ENCODE data around the gene LRRC43.
A peak's percentile ranks its signal among the peaks of the same experiment; 100 is the strongest.
"Not testable (repeated sequence)": the region's sequence is repeated elsewhere in the genome, so short reads cannot be mapped to it uniquely, and the experiment has no call there.

LRRC43 gene

DNA sequence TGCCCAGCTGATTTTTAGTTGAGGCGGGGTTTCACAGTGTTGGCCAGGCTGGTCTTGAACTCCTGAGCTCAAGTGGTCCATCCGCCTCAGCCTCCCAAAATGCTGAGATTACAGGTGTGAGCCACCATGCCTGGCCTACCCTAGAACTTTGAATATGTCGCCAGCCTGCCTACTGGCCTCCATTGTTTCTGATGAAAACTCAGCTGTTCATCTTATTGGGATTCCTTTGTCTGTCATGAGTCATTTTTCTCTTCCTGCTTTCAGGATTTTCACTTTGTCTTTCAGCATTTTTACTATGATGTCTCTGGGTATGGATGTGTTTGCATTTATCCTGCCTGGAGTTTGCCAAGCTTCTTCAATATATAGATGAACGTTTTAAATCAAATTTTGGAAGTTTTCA lies 12.5 kb downstream of the LRRC43 start:
- no peak for DNase-seq

- no peak for DNase-seq
Measured at GRCh38 chr12:122197612-122197966, 14.7 kb downstream of the LRRC43 start.

DNA sequence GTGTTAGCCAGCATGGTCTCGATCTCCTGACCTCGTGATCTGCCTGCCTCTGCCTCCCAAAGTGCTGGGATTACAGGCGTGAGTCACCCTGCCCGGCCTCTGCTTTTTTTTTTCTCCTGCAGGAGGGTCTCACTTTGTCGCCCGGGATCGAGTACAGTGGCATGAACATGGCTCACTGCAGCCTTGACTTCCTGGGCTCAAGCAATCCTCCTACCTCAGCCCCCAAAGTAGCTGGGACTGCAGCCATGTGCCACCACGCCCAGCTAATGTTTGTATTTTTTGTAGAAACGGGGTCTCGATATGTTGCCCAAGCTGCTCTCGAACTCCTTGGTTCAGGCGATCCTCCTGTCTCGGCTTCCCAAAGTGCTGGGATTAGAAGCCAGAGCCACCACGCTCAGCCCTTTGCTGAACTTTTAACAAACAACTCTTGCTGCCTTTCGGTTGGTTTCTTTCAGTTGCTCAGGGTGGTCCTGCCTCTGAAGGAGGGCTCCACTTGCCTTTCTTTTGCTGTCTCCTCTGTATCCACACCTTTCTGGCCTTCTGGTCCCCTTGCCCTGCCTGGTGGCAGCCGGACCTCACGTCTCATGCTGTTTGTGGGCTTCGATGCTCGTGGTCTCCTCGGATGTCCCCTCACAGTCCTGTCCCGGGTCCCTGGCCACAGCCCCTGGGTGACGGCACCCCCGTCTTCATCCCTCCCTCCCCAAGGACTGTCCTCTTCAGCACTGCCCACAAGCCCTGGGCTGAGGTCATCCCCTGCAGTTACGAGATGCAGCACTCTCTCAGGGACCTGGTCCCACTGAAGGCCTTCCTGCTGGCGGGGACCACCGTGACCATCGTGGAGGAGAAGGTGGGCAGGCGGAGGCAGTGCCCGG lies 16.8 kb downstream of the LRRC43 start:
- no peak for DNase-seq

GRCh38 chr12:122200541-122201175 lies 17.7 kb downstream of the LRRC43 start:
- DNase-seq, result no peak

DNA sequence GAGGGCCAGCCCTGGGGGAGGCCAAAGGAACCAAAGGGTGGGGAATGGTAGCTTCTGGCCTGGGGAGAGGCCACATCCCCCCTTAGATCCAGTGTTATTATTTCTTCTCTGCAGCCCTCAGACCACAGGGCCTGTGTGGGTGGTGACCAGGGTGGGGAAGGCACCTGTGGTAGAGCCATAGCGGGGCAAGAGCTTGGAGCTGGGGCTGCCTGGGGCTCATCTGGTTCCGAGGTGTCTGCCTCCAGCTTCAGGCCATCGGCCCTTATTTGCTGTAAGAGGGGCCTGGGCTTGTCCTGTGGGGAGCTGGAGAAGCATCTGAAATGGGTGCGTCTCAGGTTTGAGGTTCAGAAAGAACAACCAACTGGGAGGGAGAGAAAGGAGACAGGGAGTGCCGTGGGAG lies 18.5 kb downstream of the LRRC43 start:
- DNase-seq, result no peak

DNA sequence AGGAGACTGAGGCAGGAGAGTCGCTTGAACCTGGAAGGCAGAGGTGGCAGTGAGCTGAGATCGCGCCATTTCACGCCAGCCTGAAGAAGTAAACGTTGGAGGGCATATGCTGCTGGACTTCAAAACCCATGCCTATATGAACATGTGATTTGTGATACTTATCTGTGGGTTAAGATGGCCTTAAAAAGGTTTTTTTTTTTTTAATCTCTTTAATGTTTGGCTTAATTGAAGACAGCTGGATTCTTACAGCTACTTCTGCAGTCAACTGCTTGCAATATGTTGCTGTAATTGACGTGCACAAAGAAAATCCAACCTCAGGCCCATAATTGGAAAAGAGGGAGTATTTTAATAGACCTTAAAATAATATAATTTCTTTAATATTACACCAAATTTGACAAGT lies 19.1 kb downstream of the LRRC43 start:
- DNase-seq, result no peak

GRCh38 chr12:122202811-122203210 lies 19.9 kb downstream of the LRRC43 start:
- DNase-seq, result not testable (repeated sequence)

GRCh38 chr12:122203301-122204166 lies 20.6 kb downstream of the LRRC43 start, which contains the start of gene B3GNT4:
TSS of gene B3GNT4 (plus strand) at chr12:122203709. CDS start at chr12:122204619, 910 bp downstream.
- DNase-seq, result peak; percentile 83

- peak; percentile 69 for DNase-seq
Measured at GRCh38 chr12:122204167-122205052, 21.5 kb downstream of the LRRC43 start.

DNA sequence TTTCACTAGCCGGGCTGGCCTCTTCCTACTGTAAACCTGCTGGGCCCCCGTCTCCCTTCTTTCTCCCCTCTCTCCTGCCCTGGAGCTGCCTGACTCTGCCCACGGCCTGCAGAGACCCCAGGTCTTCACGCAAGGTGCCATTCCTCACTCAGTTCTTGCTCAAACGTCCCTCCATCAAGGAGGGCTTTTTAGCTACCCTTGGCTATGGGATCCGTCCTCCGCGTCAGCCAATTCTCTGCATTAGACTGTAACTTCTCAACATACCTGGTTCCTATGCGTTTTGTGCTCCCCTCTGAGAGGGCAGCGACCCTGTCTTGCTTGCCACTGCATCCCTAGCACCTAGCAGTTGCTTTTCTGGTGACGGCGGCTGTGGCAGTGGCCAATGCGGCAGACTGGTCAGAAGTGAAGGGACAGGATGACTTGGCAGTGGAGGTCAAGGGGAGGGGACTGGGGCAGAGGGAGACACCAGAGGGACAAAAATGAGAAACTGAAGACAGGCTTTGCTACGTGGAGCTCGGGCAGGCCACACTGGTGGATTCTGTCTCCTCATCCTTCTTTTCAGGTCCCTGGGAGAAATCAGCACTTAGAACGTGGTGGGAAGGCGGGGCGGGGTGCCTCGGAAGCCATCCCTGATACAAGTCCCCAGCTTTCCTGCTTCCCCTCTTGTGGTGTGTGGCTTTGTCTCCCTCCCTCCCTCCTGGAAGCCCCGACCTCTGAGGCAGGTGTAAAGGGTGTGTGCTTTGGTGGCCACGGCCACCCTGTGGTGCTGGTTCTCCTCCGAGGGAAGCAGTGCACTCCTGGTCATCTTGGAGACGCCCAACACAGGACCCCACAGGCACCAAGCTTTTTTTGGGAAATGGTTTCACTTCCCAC lies 22.4 kb downstream of the LRRC43 start:
- no peak for DNase-seq

DNA sequence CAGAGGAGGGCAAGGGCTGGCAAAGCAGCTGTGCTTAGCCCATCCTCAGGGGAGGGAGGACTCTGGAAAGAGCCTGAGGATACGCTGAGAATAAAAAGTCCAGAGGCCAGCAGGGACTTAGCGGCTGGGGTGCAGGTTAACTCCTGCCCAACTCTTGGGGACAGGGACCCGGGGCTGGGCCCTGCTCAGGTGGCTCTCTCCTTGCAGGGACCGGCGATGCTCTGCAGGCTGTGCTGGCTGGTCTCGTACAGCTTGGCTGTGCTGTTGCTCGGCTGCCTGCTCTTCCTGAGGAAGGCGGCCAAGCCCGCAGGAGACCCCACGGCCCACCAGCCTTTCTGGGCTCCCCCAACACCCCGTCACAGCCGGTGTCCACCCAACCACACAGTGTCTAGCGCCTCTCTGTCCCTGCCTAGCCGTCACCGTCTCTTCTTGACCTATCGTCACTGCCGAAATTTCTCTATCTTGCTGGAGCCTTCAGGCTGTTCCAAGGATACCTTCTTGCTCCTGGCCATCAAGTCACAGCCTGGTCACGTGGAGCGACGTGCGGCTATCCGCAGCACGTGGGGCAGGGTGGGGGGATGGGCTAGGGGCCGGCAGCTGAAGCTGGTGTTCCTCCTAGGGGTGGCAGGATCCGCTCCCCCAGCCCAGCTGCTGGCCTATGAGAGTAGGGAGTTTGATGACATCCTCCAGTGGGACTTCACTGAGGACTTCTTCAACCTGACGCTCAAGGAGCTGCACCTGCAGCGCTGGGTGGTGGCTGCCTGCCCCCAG lies 23.4 kb downstream of the LRRC43 start:
- no peak for DNase-seq

DNA sequence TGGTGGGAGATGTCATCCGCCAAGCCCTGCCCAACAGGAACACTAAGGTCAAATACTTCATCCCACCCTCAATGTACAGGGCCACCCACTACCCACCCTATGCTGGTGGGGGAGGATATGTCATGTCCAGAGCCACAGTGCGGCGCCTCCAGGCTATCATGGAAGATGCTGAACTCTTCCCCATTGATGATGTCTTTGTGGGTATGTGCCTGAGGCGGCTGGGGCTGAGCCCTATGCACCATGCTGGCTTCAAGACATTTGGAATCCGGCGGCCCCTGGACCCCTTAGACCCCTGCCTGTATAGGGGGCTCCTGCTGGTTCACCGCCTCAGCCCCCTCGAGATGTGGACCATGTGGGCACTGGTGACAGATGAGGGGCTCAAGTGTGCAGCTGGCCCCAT lies 24.1 kb downstream of the LRRC43 start:
- DNase-seq, result no peak

GRCh38 chr12:122207391-122207790 lies 24.5 kb downstream of the LRRC43 start:
- DNase-seq, result no peak

DNA sequence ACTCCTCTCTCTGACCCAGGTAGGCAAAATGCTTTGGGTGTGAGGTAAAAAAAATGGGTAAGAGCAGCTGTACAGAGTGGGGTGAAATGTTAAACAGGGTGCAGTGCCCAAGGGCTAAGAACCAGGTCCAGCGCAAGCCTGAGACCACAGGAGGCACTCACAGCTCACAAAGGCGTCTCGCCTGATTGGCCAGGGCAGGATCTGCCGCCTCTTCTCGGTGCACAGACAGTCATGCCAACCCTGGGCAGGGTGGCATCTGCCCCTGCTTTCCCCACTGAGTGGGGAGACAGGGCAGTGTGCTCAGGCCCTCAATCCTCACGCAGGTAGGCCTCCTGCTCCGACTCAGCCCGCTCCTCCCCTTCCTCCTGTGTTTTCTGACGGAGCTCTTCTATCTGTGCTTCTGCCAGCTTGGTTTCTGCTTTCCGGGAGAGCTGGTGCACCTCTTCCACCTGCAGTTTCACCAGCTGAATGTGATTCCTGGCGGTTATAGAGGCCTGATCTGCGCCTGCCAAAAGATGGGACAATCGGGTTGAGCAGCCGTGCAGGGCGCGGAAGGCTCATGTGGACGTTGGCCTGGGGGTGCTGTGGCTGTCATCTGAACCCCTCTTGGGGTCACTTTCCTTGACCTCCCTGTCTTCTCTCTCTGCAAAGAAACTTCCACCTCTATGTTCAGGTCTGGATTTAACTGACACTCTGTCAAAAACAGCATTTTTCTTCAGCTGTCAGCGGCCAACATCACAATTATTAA lies 25.3 kb downstream of the LRRC43 start:
- no peak for DNase-seq

DNA sequence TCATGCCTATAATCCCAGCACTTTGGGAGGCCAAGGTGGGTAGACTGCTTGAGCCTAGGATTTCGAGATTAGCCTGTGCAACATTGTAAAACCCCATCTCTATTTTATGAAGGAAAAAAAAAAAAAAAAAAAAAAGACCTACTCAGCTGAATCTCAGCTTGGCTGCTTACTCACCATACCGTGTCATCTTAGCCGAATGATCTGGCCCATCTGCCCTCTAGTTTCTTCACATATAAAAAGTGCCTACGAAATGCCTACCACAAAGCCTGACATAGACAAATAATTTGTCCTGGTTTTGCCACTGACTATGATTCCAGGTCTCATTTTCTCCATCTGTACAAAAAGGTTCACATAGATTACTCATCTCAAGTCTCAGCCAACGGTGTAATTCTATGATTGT lies 32.8 kb downstream of the LRRC43 start:
- no peak for DNase-seq

GRCh38 chr12:122216445-122216844 lies 33.5 kb downstream of the LRRC43 start:
- DNase-seq, result no peak

- peak; percentile 99 for DNase-seq
Measured at GRCh38 chr12:122225683-122226365, 42.9 kb downstream of the LRRC43 start, which contains the start of gene DIABLO. TSS of gene DIABLO (minus strand) at chr12:122226052. CDS start at chr12:122226014, 38 bp downstream.

DNA sequence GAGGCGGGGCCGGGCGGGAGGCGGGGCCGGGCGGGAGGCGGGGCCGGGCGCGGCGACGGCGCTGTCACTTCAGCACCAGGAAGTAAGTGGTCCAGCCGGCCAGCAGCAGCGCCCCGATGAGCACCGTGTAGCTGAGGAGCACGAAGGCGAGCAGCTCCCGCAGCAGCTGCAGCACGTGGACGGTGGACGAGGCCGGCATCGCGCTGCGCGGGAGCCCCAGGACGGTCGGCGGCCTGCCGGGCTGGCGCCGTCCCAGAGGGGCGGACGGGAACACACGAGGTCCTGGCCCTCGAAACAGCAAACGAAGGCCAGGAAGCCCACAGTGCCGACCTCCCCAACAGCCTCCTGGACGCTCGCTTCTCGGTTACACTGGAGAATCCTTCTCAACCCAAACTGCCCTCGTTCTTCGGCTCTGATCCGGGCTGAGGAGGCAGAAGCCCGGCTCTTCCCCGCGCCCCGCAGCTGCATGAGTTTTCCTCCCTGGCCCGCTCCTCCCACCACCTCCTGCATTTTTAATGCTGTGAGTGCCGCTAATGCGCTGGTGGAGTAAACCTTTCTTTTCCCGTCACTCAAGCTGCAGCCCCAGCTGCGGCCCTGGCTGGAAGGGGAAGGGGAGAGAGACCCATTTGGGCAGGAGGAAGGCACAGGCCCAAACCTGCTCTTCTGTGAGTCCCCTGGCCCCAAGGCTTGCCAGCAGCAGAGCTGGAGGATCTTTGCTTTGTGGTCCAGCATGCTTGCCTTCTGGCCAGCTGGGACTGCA lies 43.6 kb downstream of the LRRC43 start:
- no peak for DNase-seq

All from activated CD8-positive, alpha-beta memory T cell treated with anti-CD3 and anti-CD28 coated beads for 24 hours (primary cell).